H1 (cell line): ENCODE results near the gene NCOA6. TPM values are rescaled to one million over a fixed set of nuclear protein-coding genes. Genes with fewer than 3 reads are reported as not detected.

Experiments
- CBX5 ChIP-seq: fragments of 300-800, 300-1000 bp; sonication (generic); IDR thresholded peaks from 2 replicates; pipeline ENCODE4 v1.7.1; 2016; ENCODE audit warnings: antibody characterized with exemption, low read length, low read depth
- polyA plus RNA-seq, 7 experiments: library from polyadenylated mRNA; depleted of rRNA in 3 of 7; stranded (reverse) in 5 of 7; unstranded in 2 of 7; fragments of >200 nt in 5 of 7; fragments of 200-250 nt in 2 of 7; gene quantifications; 1 replicate in 5 of 7; 2 replicates in 1 of 7; 4 replicates in 1 of 7; pipeline versions ENCODE4 v1.2.1 to v1.2.3, GENCODE V29; 2011 to 2013; ENCODE audit warnings: missing spikeins in 2 of 7, mixed read lengths in 2 of 7
- total RNA-seq: library from RNA; stranded (reverse); fragmentation: NEBNext Ultra II Directional; extraction: Animal tissue kit (Norgen Biotek cat#: 25700); gene quantifications from 2 replicates; pipeline ENCODE4 v1.2.1, GENCODE V29; 2021

NCOA6 gene
- total and polyA plus RNA-seq, 2 of the 8 experiments (the other 6 are each of a cell fraction or from before 2014, with no cell fraction given), result 9.0 to 9.5 TPM

- TF ChIP-seq CBX5, result no peak
These were observed 122.4 kb downstream of the NCOA6 start (continued) for GRCh38 chr20:34703061-34703423.
